Loucy (cell line): ENCODE results near the gene ME3.
"Not testable (repeated sequence)": the region's sequence is repeated elsewhere in the genome, so short reads cannot be mapped to it uniquely, and the experiment has no call there.

ENCODE experiments used
- H2AFZ ChIP-seq: fragments of 200-600 bp; sonication (generic); 2 replicates; pipeline ENCODE4 v1.6.0; 2016; ENCODE audit warnings: antibody characterized with exemption, mild to moderate bottlenecking, low read length, moderate library complexity
- H3F3A ChIP-seq: fragments of 200-600 bp; 2 replicates; pipeline ENCODE4 v1.6.0; 2016; ENCODE audit warnings: antibody characterized with exemption, low read depth, mild to moderate bottlenecking
- H3K27me3 ChIP-seq: fragments of 200-600 bp; sonication (generic); 2 replicates; pipeline ENCODE4 v1.6.1; 2014; ENCODE audit warnings: low read length, mild to moderate bottlenecking; ENCODE audit not compliant: insufficient read depth, poor library complexity, severe bottlenecking
- H3K36me3 ChIP-seq: fragments of 200-600 bp; sonication (generic); 2 replicates; pipeline ENCODE4 v1.6.1; 2016; ENCODE audit warnings: low read length; ENCODE audit not compliant: insufficient read depth
- H3K4me1 ChIP-seq: fragments of 200-600 bp; sonication (generic); 2 replicates; pipeline ENCODE4 v1.5.1; 2014; ENCODE audit warnings: low read length, mild to moderate bottlenecking; ENCODE audit not compliant: insufficient read depth, poor library complexity, severe bottlenecking
- H3K4me2 ChIP-seq: fragments of 200-600 bp; sonication (generic); 2 replicates; pipeline ENCODE4 v1.6.0; 2014; ENCODE audit warnings: antibody characterized with exemption, low read length, low read depth, mild to moderate bottlenecking; ENCODE audit not compliant: poor library complexity, severe bottlenecking
- H3K4me3 ChIP-seq: fragments of 200-600 bp; sonication (generic); 2 replicates; pipeline ENCODE4 v1.5.1; 2014; ENCODE audit warnings: low read length, mild to moderate bottlenecking, mixed read lengths; ENCODE audit not compliant: poor library complexity, severe bottlenecking
- H3K79me2 ChIP-seq: fragments of 200-600 bp; sonication (generic); 2 replicates; pipeline ENCODE4 v1.6.1; 2014; ENCODE audit warnings: low read length; ENCODE audit not compliant: insufficient read depth
- H3K9ac ChIP-seq: fragments of 200-600 bp; sonication (generic); 2 replicates; pipeline ENCODE4 v1.6.0; 2014; ENCODE audit warnings: mild to moderate bottlenecking, low read depth, low read length, moderate library complexity; ENCODE audit not compliant: poor library complexity, severe bottlenecking
- H3K9me2 ChIP-seq: fragments of 200-600 bp; sonication (generic); replicated peaks from 2 replicates; pipeline ENCODE4 v1.6.1; 2016; ENCODE audit warnings: low read depth, low read length, mixed read lengths
- H3K9me3 ChIP-seq: fragments of 200-600 bp; sonication (generic); 2 replicates; pipeline ENCODE4 v1.6.1; 2014; ENCODE audit warnings: mild to moderate bottlenecking, antibody characterized with exemption, low read length, low read depth; ENCODE audit not compliant: insufficient read depth
- H4K20me1 ChIP-seq: fragments of 200-600 bp; sonication (generic); 2 replicates; pipeline ENCODE4 v1.6.0; 2014; ENCODE audit warnings: antibody characterized with exemption, low read length, mild to moderate bottlenecking; ENCODE audit not compliant: insufficient read depth, poor library complexity, severe bottlenecking
- EZH2phosphoT487 ChIP-seq: fragments of 200-600 bp; IDR thresholded peaks from 2 replicates; pipeline ENCODE4 v1.6.1; 2018; ENCODE audit warnings: antibody characterized with exemption, mild to moderate bottlenecking, moderate library complexity, borderline replicate concordance
- TF ChIP-seq, protein P1 (sequence below): fragments of 200-600 bp; sonication (generic); conservative IDR thresholded peaks from 2 replicates; pipeline ENCODE4 v1.5.1; 2014; ENCODE audit warnings: mild to moderate bottlenecking, antibody characterized with exemption, low read length

ME3 gene

DNA sequence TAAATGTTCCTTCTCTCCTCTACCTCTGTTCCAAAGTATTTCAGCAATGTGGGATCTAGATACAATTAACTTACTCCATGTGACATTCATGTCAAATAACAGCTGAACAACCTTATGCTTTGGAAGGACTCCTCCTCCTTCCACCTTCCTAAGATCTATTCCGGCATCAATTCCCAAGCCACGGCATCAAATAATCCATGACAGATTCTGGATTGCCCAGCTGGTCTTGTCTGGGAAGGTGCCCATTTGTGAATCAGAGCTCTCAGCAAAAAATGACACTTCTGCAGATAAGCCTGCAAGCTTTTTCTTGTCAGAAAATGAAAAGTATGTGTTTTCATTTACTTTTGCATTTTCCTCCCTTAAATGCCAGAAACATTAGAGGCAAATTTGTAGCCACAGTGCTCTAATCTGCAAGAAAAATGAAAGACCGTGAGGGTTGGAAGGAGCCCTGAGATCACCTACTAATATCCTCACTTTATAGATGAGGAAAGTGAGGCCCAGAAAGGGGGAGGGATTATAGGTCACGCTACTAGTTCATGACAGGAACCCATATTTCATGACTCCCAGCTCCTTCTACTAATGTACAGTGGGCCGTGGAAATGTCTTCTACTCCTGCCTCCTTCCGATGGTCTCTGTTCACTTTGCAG lies 124.0 kb downstream of the ME3 start:
- no peaks in the 10 kb centered on the region for H3K79me2 ChIP-seq
- no peak overlapping the region for H3K9ac ChIP-seq
- H2AFZ ChIP-seq: no peak overlapping the region
- H3K27me3 ChIP-seq: no peaks in the 10 kb centered on the region
- H3K4me2 ChIP-seq: no peak overlapping the region
- no peak overlapping the region for H3K4me3 ChIP-seq
- no peaks in the 10 kb centered on the region for H3K36me3 ChIP-seq
- H3K4me1 ChIP-seq: peaks cover 8% of the 10 kb centered on the region
- no peaks in the 10 kb centered on the region for H3F3A ChIP-seq
- TF ChIP-seq EZH2phosphoT487: no peak
- TF ChIP-seq, protein P1, sequence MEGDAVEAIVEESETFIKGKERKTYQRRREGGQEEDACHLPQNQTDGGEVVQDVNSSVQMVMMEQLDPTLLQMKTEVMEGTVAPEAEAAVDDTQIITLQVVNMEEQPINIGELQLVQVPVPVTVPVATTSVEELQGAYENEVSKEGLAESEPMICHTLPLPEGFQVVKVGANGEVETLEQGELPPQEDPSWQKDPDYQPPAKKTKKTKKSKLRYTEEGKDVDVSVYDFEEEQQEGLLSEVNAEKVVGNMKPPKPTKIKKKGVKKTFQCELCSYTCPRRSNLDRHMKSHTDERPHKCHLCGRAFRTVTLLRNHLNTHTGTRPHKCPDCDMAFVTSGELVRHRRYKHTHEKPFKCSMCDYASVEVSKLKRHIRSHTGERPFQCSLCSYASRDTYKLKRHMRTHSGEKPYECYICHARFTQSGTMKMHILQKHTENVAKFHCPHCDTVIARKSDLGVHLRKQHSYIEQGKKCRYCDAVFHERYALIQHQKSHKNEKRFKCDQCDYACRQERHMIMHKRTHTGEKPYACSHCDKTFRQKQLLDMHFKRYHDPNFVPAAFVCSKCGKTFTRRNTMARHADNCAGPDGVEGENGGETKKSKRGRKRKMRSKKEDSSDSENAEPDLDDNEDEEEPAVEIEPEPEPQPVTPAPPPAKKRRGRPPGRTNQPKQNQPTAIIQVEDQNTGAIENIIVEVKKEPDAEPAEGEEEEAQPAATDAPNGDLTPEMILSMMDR: no peak
- H3K9me2 ChIP-seq: no peaks in the 10 kb centered on the region
- no peaks in the 10 kb centered on the region for H3K9me3 ChIP-seq
- H4K20me1 ChIP-seq: no peaks in the 10 kb centered on the region

DNA sequence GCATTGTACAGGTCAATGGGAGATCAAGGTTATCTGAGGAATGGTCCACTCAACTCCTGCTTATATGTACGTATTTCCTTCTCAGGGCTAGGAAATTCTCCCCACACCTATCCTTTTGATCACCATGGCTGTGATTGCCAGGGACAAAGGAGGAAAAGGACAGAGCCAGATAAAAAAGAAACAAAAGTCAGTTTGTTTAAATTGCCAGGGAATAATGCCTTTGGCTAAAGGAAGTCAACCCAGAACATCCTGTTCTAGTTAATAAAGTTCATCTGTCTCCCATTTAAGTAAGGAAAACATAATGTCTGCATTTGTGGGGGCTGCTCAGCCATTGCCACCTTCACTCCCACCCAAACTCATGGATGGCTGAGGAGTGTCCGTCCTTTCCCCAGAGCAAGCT lies 124.7 kb downstream of the ME3 start:
- Histone ChIP-seq H3K36me3 (no peaks in the 10 kb centered on the region), H3K9me2 (no peaks in the 10 kb centered on the region), H4K20me1 (no peaks in the 10 kb centered on the region), H3K9me3 (no peaks in the 10 kb centered on the region), H2AFZ (no peak overlapping the region), H3K9ac (no peak overlapping the region), H3K4me1 (peaks cover 8% of the 10 kb centered on the region), H3K4me2 (no peak overlapping the region), H3K27me3 (no peaks in the 10 kb centered on the region), H3K79me2 (no peaks in the 10 kb centered on the region), H3K4me3 (no peak overlapping the region), H3F3A (no peaks in the 10 kb centered on the region)
- TF ChIP-seq EZH2phosphoT487: no peak
- TF ChIP-seq, protein P1: no peak

DNA sequence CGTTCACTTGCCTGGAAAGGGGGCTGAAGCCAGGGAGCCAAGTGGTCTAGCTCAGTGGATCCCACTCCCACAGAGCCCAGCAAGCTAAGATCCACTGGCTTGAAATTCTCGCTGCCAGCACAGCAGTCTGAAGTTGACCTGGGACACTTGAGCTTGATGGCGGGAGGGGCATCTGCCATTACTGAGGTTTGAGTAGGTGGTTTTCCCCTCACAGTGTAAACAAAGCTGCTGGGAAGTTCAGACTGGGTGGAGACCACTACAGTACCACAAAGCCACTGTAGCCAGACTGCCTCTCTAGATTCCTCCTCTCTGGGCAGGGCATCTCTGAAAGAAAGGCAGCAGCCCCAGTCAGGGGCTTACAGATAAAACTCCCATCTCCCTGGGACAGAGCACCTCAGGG lies 131.1 kb downstream of the ME3 start:
- H3K9ac ChIP-seq, H3K4me3 ChIP-seq, H3K9me3 ChIP-seq, H3K9me2 ChIP-seq, H2AFZ ChIP-seq, H3K27me3 ChIP-seq, H3F3A ChIP-seq, H4K20me1 ChIP-seq, H3K36me3 ChIP-seq, H3K4me1 ChIP-seq, H3K4me2 ChIP-seq, H3K79me2 ChIP-seq: not testable (repeated sequence)

DNA sequence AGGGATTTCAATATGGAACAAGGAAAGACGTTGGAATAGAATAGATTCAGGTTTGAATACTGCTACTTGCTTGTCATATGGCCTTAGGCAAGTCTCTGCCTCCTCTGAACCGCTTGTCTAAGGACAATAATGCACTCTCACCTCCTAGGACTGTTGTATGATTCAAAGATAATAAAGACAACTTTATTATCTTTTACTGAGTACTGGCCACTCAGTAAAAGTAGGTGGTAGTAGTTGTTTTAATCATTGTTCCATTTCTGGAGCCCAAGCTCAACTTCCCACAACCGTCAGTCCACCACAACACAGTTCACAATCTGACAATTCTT lies 134.2 kb downstream of the ME3 start:
- H3K9ac ChIP-seq: no peak overlapping the region
- H3K9me2 ChIP-seq: no peaks in the 10 kb centered on the region
- H3K27me3 ChIP-seq: no peaks in the 10 kb centered on the region
- H3K4me3 ChIP-seq: no peak overlapping the region
- no peak overlapping the region for H2AFZ ChIP-seq
- H3K4me1 ChIP-seq: no peaks in the 10 kb centered on the region
- no peak for TF ChIP-seq EZH2phosphoT487
- TF ChIP-seq, protein P1: no peak
- no peaks in the 10 kb centered on the region for H3F3A ChIP-seq
- no peaks in the 10 kb centered on the region for H4K20me1 ChIP-seq
- H3K9me3 ChIP-seq: no peaks in the 10 kb centered on the region
- H3K36me3 ChIP-seq: no peaks in the 10 kb centered on the region
- no peaks in the 10 kb centered on the region for H3K79me2 ChIP-seq
- H3K4me2 ChIP-seq: no peak overlapping the region
